Activated T-helper 1 cell treated with Interleukin-2 at 50 U/mL for 16 hours (primary cell): Measurements from ENCODE around the gene NOP58.
"Not testable (repeated sequence)": the region's sequence is repeated elsewhere in the genome, so short reads cannot be mapped to it uniquely, and the experiment has no call there.

Experiments used
- DNase-seq: peaks from one replicate; pipeline ENCODE4 v3.0.0-alpha.2; 2020; ENCODE audit warnings: low read depth

The NOP58 gene, protein sequence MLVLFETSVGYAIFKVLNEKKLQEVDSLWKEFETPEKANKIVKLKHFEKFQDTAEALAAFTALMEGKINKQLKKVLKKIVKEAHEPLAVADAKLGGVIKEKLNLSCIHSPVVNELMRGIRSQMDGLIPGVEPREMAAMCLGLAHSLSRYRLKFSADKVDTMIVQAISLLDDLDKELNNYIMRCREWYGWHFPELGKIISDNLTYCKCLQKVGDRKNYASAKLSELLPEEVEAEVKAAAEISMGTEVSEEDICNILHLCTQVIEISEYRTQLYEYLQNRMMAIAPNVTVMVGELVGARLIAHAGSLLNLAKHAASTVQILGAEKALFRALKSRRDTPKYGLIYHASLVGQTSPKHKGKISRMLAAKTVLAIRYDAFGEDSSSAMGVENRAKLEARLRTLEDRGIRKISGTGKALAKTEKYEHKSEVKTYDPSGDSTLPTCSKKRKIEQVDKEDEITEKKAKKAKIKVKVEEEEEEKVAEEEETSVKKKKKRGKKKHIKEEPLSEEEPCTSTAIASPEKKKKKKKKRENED

GRCh38 chr2:202265467-202266277, at the start of gene NOP58:
NOP58 (plus strand) TSS chr2:202265763; CDS start chr2:202265942, 179 bp downstream.
- DNase-seq, result peak; percentile 83

GRCh38 chr2:202221873-202222272, 43.7 kb upstream of the NOP58 start:
- DNase-seq, result no peak

DNA sequence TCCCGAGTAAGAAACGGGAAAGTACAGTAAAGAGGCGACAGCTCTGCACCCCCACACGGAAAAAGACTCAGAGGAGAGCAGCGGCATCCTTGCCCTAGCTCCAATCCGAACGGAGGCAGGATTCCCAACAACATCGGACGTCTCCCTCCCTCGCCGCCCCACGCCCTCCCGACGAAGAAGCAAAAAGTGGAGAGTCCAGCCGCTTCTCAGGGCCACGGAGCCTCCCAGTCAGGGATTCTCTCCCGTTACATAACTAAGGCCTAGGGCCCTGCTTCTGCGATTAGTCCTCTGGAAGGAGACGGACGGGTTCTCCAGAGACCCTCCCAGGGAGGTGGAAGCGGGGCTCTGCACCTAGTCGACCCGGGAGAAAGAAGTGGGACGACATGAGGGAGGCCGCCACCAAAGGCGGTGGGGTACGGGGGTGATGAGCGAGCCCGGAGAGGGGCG, 27.8 kb upstream of the NOP58 start:
- DNase-seq, result no peak

- DNase-seq, result peak; percentile 87
Observed at GRCh38 chr2:202238234-202239197, 27.0 kb upstream of the NOP58 start, which contains the start of gene SUMO1. SUMO1 (minus strand) TSS chr2:202238597; CDS start chr2:202238451, 146 bp downstream.

GRCh38 chr2:202247710-202248109, 17.9 kb upstream of the NOP58 start:
- not testable (repeated sequence) for DNase-seq

DNA sequence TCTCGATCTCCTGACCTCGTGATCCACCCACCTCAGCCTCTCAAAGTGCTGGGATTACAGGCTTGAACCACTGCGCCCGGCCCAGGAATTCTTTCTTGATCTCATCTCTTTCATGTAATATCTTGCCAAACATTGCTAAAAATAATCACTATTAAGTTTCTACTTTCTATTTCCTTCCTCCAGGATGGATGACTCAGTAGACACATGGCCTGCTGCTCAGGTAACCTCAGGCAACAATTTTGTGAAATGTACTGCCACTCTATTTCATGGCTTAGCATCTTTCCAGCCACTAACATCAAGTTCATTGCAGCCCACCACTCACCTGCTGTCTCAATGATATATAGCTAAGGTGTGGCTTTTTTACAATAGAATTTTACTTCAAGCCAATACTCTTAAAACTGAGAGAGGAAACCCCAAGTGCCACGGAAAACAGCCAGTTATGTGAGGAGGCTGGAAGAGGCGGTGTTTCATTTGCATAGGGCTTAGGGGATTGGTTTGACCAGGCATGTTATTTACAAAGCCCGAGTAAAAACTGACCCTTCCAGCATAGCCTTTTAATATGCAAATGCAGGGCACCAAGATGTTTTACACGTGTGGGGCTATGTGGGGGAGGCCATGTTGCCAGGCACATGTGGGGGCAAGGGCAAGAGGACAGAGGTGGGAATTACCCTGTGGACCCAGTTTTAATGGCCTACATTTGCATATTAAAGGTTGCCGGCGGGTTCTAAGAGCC, 15.9 kb upstream of the NOP58 start:
- DNase-seq, result no peak

DNA sequence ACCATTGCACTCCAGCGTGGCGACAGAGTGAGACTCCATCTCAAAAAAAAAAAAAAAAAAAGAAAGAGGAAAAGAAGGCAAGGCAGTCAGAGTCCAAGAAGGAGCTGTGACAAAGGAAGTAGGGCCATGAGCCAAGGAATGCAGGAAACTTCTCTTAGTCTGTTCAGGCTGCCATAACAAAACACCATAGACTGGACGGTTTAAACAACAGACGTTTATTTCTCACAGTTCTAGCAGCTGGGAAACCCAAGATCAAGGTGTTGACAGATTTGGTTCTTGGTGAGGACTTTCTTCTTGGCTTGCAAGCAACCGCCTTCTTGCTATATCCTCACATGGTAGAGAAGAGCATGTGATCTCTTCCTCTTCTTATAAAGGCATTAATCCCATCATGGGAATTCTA, 14.1 kb upstream of the NOP58 start:
- no peak for DNase-seq

GRCh38 chr2:202261531-202261930, 4.0 kb upstream of the NOP58 start:
- DNase-seq, result no peak

GRCh38 chr2:202267495-202267894, 1.9 kb downstream of the NOP58 start:
- DNase-seq, result no peak

DNA sequence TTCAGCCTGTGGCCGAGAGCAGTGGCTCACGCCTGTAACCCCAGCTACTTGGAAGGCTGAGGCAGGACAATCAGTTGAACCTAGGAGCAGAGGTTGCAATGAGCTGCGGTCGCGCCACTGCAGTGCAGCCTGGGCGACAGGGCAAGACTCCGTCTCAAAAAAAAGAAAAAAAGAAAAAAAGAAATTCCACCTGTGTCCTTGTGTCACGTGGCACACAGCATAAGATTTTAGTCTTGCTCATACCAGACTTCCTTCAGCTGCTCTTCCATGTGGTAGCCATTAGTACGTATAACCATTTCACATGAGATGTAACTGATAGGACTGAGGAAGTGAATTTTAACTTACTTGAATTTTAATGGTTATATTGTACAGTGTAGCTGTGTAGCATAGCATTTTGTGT, 4.0 kb downstream of the NOP58 start:
- DNase-seq, result no peak

GRCh38 chr2:202270487-202270886, 4.9 kb downstream of the NOP58 start:
- no peak for DNase-seq

DNA sequence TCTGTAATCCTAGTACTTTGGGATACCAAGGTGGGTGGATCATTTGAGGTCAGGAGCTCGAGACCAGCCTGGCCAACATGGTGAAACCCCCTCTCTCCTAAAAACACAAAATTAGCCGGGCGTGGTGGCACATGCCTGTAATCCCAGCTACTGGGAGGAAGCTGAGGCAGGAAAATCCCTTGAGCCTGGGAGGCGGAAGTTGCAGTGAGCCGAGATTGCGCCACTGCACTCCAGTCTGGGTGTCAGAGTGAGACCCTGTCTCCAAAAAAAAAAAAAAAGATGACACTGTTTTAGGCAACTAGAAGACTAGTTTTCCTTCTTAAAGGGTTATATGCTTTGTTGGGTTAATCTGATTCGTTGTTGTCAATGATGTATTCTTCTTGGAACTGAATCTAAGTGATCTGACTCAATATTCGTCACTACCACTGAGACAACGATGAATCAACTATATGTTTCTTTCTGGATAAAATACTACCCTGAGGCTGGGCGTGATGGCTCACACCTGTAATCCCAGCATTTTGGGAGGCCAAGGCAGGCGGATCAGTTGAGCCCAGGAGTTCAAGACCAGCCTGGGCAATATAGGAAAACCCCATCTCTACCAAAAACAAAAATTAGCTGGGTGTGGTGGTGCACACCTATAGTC, 10.6 kb downstream of the NOP58 start:
- not testable (repeated sequence) for DNase-seq

DNA sequence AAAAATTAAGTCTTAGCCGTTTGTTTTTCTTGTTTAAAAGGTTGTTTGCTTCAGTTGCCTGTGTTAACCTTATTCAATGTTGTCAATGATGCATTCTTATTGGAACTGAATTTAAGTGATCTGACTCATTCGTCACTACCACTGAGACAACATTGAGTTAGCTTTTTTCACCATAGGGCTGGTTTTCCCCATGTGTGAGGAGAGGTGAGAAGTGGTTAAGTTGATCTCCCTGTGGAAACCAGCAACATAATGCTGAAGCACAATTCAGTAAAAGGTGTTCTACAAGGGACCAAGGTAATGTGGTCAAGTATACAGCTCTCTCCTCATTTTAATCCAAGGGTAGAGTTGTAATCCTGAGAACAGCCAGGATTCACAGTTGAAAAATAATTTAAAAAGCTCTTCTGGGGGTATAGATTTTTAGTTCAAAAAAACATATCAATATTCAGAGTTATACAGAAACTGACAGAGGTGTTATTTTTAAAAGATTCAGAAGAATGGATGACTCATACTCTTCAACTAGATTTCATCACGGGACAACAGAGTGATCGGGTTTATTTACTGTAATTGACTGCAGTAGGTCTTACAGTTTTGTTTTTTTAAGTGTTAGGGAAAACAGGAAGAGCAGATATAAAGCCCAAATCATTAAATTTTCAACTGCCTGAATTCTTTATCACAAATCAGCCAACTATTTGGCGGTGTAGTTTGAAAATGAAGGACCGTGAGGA, 12.6 kb downstream of the NOP58 start:
- no peak for DNase-seq

GRCh38 chr2:202278944-202279343, 13.4 kb downstream of the NOP58 start:
- DNase-seq, result no peak

DNA sequence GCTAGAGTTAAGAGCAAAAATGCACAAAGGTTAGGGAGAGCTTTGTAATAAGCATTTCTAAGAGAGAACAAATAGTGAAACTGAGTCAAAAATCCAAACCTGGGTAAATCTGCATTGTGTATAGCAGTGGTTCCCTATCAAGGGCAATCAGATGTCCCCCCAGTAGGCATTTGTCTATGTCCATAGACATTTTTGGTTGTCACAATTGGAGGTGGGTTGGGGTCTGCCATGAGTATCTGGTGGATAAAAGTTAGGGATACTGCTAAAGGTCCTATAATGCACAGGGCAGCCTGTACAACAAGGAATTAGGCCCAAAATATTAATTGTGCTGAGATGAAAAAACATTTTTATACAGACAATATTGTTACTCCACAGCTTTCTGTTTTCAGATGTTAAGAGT, 21.0 kb downstream of the NOP58 start:
- no peak for DNase-seq

GRCh38 chr2:202289394-202290204, 24.0 kb downstream of the NOP58 start:
- DNase-seq, result no peak

- no peak for DNase-seq
Observed at GRCh38 chr2:202290316-202290715, 24.8 kb downstream of the NOP58 start.

DNA sequence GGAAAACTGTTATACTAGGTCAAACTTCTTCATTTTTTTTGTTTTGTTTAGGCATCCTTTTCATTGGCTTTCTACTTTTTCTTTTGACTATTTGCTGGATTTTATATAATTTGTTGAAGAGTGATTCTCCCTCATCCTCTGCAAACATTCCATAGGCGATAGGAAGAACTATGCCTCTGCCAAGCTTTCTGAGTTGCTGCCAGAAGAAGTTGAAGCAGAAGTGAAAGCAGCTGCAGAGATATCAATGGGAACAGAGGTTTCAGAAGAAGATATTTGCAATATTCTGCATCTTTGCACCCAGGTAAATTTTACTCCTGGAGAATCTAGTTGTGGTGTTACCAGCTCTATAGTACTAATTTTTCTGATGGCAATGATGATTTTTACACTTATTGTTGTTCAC, 25.4 kb downstream of the NOP58 start:
- DNase-seq, result no peak

GRCh38 chr2:202299712-202300111, 34.1 kb downstream of the NOP58 start:
- DNase-seq, result no peak
